ENCODE measurements around the gene TSPAN18. TPM values are rescaled to one million over a fixed set of nuclear protein-coding genes. Genes with fewer than 3 reads are reported as not detected.

TSPAN18 gene
- total RNA-seq, 4 donors from 2014 or later = 2.6 to 28.9 (median 4.9) TPM

- Histone ChIP-seq H3K4me3 (no peak overlapping the region), H3K9me3 (no peaks in the 10 kb centered on the region), H3K27me3 (no peaks in the 10 kb centered on the region), H3K4me1 (peaks cover 9 to 30% (median 12%) of the 10 kb centered on the region in 4 donors), H3K36me3 (no peaks in the 10 kb centered on the region), H3K27ac (peak overlapping the region in 1 of 4 donors; percentile 5)
- 84% methylated on average over 12 of the region's 12 CpGs; no CpG with 5 or more reads in 1 of the 2 donors for WGBS, 2 donors (ENCODE audit: low coverage in 1 of 2)
- TF ChIP-seq EP300 (IDR thresholded peaks at IDR 0.05; ENCODE audit: low read depth) (no peak), POLR2AphosphoS5 (IDR thresholded peaks at IDR 0.05) (no peak), CTCF (IDR thresholded peaks at IDR 0.05) (no peak), POLR2A (IDR thresholded peaks at IDR 0.05) (no peak)
- DNase-seq = no peak
- in situ Hi-C loops (cut with MboI; ENCODE audit: low pct_ligation_motif_present in 1 of 4, low pct_unique_long_range_greater_than_20kb in 1 of 4, low sequenced_read_pairs in 3 of 4) (loop anchor here in 2 of 4 donors (25.0 kb wide), 1 partner anchor 396 kb away; no protein-coding TSS in a partner anchor), intact Hi-C loops (cut with DNase I; ENCODE audit: low total_unique reads) (no loop called here)
Measured at GRCh38 chr11:44941259-44942021, 214.7 kb downstream of the TSPAN18 start.

GRCh38 chr11:44942029-44942955 lies 215.5 kb downstream of the TSPAN18 start:
- Histone ChIP-seq H3K4me1 (peaks cover 9 to 30% (median 12%) of the 10 kb centered on the region in 4 donors), H3K36me3 (no peaks in the 10 kb centered on the region), H3K27me3 (no peaks in the 10 kb centered on the region), H3K27ac (peak overlapping the region in 1 of 4 donors; percentile 42), H3K4me3 (no peak overlapping the region), H3K9me3 (no peaks in the 10 kb centered on the region)
- in situ Hi-C loops (cut with MboI; ENCODE audit: low pct_ligation_motif_present in 1 of 4, low pct_unique_long_range_greater_than_20kb in 1 of 4, low sequenced_read_pairs in 3 of 4) = loop anchor here in 2 of 4 donors (25.0 kb wide), 1 partner anchor 395 kb away; no protein-coding TSS in a partner anchor
- TF ChIP-seq CTCF (IDR thresholded peaks at IDR 0.05) (no peak), POLR2A (IDR thresholded peaks at IDR 0.05) (no peak), POLR2AphosphoS5 (IDR thresholded peaks at IDR 0.05) (no peak), EP300 (IDR thresholded peaks at IDR 0.05; ENCODE audit: low read depth) (no peak)
- no peak for DNase-seq
- intact Hi-C loops (cut with DNase I; ENCODE audit: low total_unique reads) = no loop called here
- 75 to 100% methylated on average over 3 to 10 of the region's 10 CpGs for WGBS, 2 donors (ENCODE audit: low coverage in 1 of 2)

- in situ Hi-C loops (cut with MboI; ENCODE audit: low pct_ligation_motif_present in 1 of 4, low pct_unique_long_range_greater_than_20kb in 1 of 4, low sequenced_read_pairs in 3 of 4) = loop anchor here in 2 of 4 donors (25.0 kb wide), 1 partner anchor 394 kb away; no protein-coding TSS in a partner anchor
- Histone ChIP-seq H3K4me1 (peaks cover 9 to 30% (median 12%) of the 10 kb centered on the region in 4 donors), H3K36me3 (no peaks in the 10 kb centered on the region), H3K27ac (peak overlapping the region in 2 of 4 donors; percentile 5 to 42), H3K4me3 (no peak overlapping the region), H3K27me3 (no peaks in the 10 kb centered on the region), H3K9me3 (no peaks in the 10 kb centered on the region)
- intact Hi-C loops (cut with DNase I; ENCODE audit: low total_unique reads) = no loop called here
- TF ChIP-seq POLR2A (IDR thresholded peaks at IDR 0.05) (no peak), POLR2AphosphoS5 (IDR thresholded peaks at IDR 0.05) (no peak), CTCF (IDR thresholded peaks at IDR 0.05) (no peak), EP300 (IDR thresholded peaks at IDR 0.05; ENCODE audit: low read depth) (no peak)
- DNase-seq = peak; percentile 54
- WGBS, 2 donors (ENCODE audit: low coverage in 1 of 2) = 20 to 32% methylated on average over 2 to 7 of the region's 7 CpGs
Measured at GRCh38 chr11:44943118-44943517, 216.4 kb downstream of the TSPAN18 start.

- H3K27me3 ChIP-seq = no peaks in the 10 kb centered on the region
- H3K9me3 ChIP-seq = no peaks in the 10 kb centered on the region
- H3K27ac ChIP-seq = peak overlapping the region in 2 of 4 donors; percentile 5 to 42
- H3K36me3 ChIP-seq = no peaks in the 10 kb centered on the region
- in situ Hi-C loops (cut with MboI; ENCODE audit: low pct_ligation_motif_present in 1 of 4, low pct_unique_long_range_greater_than_20kb in 1 of 4, low sequenced_read_pairs in 3 of 4) = loop anchor here in 2 of 4 donors (25.0 kb wide), 1 partner anchor 394 kb away; no protein-coding TSS in a partner anchor
- TF ChIP-seq POLR2AphosphoS5 (IDR thresholded peaks at IDR 0.05) (no peak), CTCF (IDR thresholded peaks at IDR 0.05) (no peak), POLR2A (IDR thresholded peaks at IDR 0.05) (no peak), EP300 (IDR thresholded peaks at IDR 0.05; ENCODE audit: low read depth) (no peak)
- DNase-seq = no peak
- H3K4me1 ChIP-seq = peaks cover 9 to 36% (median 12%) of the 10 kb centered on the region in 4 donors
- WGBS, 2 donors (ENCODE audit: low coverage in 1 of 2) = 60 to 62% methylated on average over 2 to 7 of the region's 7 CpGs
- H3K4me3 ChIP-seq = no peak overlapping the region
- intact Hi-C loops (cut with DNase I; ENCODE audit: low total_unique reads) = no loop called here
Measured at GRCh38 chr11:44943696-44944095, 216.9 kb downstream of the TSPAN18 start.

Measured in transverse colon (tissue), 4 donors.